GM21367 (cell line): ENCODE results near the gene TFF2.

ENCODE experiments used
- ATAC-seq: cut with Tn5 transposase; IDR thresholded peaks from one replicate; pipeline ENCODE4 v1.9.1; 2021; ENCODE audit not compliant: unreplicated experiment

Gene TFF2

GRCh38 chr21:42366292-42367010 lies 15.7 kb upstream of the TFF2 start, which contains the start of gene TFF1:
Gene TFF1 (minus strand): TSS chr21:42366535. CDS start chr21:42366495, 40 bp downstream.
- ATAC-seq: no peak

DNA sequence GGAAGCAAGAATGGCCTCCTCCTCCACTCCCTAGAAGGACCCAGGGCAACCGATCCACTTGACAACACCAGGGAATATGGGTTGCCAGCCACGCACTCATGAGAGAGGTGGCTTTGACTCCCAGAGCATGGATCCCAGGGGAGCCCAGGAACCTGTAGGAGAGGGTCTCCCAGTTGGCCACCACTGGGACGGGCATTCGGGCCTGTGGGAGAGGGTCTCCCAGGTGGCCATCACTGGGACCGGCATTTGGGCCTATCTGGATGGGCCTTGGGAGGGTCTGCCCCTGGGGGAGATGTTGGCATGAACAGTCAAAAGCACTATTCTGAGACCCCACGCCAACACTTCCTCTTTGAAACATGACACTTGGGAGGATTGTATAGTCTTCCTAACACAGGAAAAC lies 15.0 kb upstream of the TFF2 start:
- ATAC-seq: no peak

DNA sequence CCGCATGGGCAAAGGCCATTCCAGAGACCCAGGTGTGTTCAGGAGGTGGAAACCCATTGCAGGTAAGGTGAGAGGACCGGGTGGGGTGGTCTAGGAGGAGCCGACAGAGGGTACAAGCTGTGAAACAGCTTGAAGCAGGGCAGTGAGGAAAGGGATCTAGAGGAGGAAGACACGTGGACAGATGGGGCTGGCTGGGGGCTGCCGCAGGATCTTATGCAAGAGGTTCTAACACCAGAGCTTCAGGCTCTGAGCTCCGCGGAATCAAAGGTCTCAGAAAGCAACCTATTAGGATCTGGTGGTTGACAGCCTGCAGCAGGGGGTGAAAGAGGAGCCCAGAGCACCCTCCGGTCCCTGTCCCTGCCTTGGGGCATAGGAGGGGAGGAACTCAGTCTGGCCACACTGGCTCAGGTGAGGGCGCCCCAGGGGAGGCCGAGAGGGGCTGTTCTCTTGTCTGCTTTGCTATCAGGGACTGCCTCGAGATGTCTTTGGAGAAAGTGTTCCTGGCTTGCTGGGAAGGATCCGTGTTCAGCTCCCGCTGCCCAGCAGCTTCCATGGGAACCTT lies 13.6 kb upstream of the TFF2 start:
- no peak for ATAC-seq

GRCh38 chr21:42363312-42363711 lies 12.5 kb upstream of the TFF2 start:
- ATAC-seq: no peak

- ATAC-seq: no peak
Observed at GRCh38 chr21:42362700-42363099, 11.9 kb upstream of the TFF2 start.

- no peak for ATAC-seq
Observed at GRCh38 chr21:42362198-42362597, 11.4 kb upstream of the TFF2 start.

- ATAC-seq: no peak
Observed at GRCh38 chr21:42361286-42361685, 10.5 kb upstream of the TFF2 start.

DNA sequence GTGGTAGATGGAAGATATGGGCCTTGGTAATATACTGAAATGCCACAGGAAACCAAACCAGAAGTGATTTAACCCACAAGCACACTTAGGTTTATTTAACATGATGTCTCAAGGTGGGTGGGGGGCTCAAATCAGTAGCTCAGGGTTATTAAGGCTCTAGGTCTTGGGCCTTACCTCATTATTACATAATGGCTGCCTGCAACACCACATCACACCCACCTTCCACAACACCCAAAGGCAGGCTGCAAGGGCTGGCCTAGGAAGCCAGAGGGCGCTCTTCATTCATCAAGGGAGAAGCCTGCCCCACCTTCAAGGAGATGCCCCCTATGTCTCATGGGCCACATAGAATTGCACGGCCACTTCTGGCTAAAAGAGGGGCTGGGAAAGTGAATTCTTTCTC lies 9.5 kb upstream of the TFF2 start:
- ATAC-seq: no peak

DNA sequence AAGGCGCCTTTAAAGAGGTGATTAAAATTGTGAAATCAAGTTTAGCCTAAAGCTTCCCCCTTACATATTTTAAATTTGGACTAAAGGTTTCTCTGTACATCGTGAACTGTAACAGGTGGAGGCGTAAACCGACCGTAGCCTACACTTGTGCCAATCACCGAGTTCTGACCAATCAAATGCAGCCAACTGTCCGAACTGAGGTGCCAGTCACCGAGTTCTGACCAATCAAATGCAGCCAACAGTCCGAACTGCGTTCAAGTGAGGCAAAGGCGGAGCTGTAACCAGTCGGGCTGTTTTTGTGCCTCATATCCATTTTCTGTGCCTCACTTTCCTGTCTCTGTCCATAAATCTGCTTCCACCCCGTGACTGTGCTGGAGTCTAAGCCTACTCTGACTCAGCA lies 8.1 kb upstream of the TFF2 start:
- no peak for ATAC-seq

- no peak for ATAC-seq
Observed at GRCh38 chr21:42358261-42358660, 7.5 kb upstream of the TFF2 start.

GRCh38 chr21:42357307-42357706 lies 6.5 kb upstream of the TFF2 start:
- ATAC-seq: no peak

GRCh38 chr21:42356650-42357049 lies 5.9 kb upstream of the TFF2 start:
- ATAC-seq: no peak

- ATAC-seq: no peak
Observed at GRCh38 chr21:42356046-42356445, 5.3 kb upstream of the TFF2 start.

DNA sequence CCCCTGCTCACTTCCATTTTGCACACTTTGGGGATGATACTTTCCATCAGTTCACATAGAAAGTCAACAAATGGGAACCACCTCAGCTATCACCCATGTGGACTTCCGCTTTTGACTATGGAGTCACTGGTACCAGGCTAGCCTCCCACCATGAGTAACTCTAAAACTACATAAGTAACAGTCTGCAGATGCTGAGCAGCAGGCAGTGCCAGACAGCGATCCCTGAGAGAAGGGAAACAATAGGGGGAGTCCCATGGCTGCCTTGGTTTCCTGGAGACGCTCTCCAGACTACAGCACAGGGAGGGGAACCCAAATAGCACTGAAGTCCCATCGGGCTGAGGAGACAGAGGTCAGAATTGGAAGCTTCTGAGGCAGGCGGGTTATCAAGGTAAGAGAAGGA lies 2.8 kb upstream of the TFF2 start:
- ATAC-seq: no peak

- no peak for ATAC-seq
Observed at GRCh38 chr21:42352441-42353095, 1.8 kb upstream of the TFF2 start.

- ATAC-seq: no peak
Observed at GRCh38 chr21:42351626-42352440, 1.0 kb upstream of the TFF2 start.

GRCh38 chr21:42350318-42350910 lies 380 bp downstream of the TFF2 start:
- ATAC-seq: no peak

DNA sequence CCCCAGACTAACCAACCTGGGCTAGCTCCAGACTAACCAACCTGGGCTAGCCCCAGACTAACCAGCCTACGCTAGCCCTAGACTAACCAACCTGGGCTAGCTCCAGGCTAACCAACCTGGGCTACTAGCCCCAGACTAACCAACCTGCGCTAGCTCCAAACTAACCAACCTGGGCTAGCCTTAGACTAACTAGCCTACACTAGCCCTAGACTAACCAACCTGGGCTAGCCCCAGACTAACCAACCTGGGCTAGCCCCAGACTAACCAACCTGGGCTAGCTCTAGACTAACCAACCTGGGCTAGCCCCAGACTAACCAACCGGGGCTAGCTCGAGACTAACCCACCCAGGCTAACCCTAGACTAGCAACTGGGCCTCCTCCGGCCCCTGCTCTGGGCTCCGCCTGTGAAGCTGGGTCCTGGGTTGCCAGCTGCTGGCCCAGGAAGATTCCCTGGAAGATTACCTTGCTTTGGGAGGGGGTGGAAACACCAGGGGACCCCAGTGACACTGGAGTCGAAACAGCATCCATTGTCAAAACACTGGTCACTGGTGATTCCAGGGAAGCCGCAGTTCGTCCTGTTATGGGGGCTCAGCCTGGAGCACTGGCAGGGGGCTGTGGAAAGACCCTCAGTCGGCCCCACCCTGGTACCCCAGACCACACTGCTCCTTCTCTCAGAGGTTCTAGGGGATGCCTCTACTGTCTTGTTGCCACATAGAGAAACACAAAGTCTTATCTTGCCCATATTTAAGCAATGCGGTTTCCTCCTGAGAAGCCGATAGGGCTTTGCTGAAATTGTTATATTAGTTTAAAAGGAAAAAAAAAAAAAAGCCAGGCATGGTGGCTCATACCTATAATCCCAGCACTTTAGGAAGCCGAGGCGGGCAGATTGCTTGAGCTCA lies 1.1 kb downstream of the TFF2 start:
- ATAC-seq: no peak

- ATAC-seq: no peak
Observed at GRCh38 chr21:42348762-42349161, 2.0 kb downstream of the TFF2 start.
